NCI-H1105 treated with DMSO at 0.1 percent for 48 hours (cell line): ENCODE results near the gene GGA2.
"Not testable (repeated sequence)": the region's sequence is repeated elsewhere in the genome, so short reads cannot be mapped to it uniquely, and the experiment has no call there.

Source experiments
- DNase-seq: peaks from one replicate; lab custom pipeline; 2025; lab: John Stamatoyannopoulos, UW

The GGA2 gene

GRCh38 chr16:23523876-23524385 is 13.6 kb upstream of the GGA2 start:
- DNase-seq: no peak

GRCh38 chr16:23523321-23523720 is 13.0 kb upstream of the GGA2 start:
- no peak for DNase-seq

- no peak for DNase-seq
These were observed 11.7 kb upstream of the GGA2 start for GRCh38 chr16:23521965-23522364.

GRCh38 chr16:23521037-23521743 is 10.9 kb upstream of the GGA2 start:
- no peak for DNase-seq

GRCh38 chr16:23520500-23520899 is 10.2 kb upstream of the GGA2 start:
- no peak for DNase-seq

- DNase-seq: no peak
These were observed 9.0 kb upstream of the GGA2 start for GRCh38 chr16:23519282-23519681.

GRCh38 chr16:23518435-23518891 is 8.2 kb upstream of the GGA2 start:
- no peak for DNase-seq

GRCh38 chr16:23516366-23517137 is 6.3 kb upstream of the GGA2 start:
- no peak for DNase-seq

- no peak for DNase-seq
These were observed 5.6 kb upstream of the GGA2 start for GRCh38 chr16:23515881-23516280.

- no peak for DNase-seq
These were observed 4.3 kb upstream of the GGA2 start for GRCh38 chr16:23514381-23515152.

- DNase-seq: no peak
These were observed 1.9 kb upstream of the GGA2 start for GRCh38 chr16:23512168-23512695.

GRCh38 chr16:23511731-23512130 is 1.4 kb upstream of the GGA2 start:
- no peak for DNase-seq

- DNase-seq: not testable (repeated sequence)
These were observed 599 bp upstream of the GGA2 start for GRCh38 chr16:23510915-23511270.

GRCh38 chr16:23509782-23510163 is 521 bp downstream of the GGA2 start:
- no peak for DNase-seq

GRCh38 chr16:23509441-23509754 is 896 bp downstream of the GGA2 start:
- no peak for DNase-seq

- DNase-seq: no peak
These were observed 1.5 kb downstream of the GGA2 start for GRCh38 chr16:23508589-23509440.

GRCh38 chr16:23506606-23506994 is 3.7 kb downstream of the GGA2 start:
- no peak for DNase-seq

GRCh38 chr16:23505671-23506605 is 4.4 kb downstream of the GGA2 start:
- no peak for DNase-seq

- DNase-seq: no peak
These were observed 5.1 kb downstream of the GGA2 start for GRCh38 chr16:23505180-23505665.

GRCh38 chr16:23504453-23505179 is 5.7 kb downstream of the GGA2 start:
- no peak for DNase-seq
